SK-N-SH treated with all-trans-retinoic acid at 6 μM for 48 hours (cell line): ENCODE measurements around the gene TRAF3IP3.

Source experiments
- ATAC-seq: fragments of 200-7000 bp; cut with Tn5 transposase; 3 replicates; pipeline ENCODE4 v1.9.1; 2020; ENCODE audit warnings: mild to moderate bottlenecking, moderate library complexity
- ARNTL ChIP-seq: fragments of 450-650 bp; formaldehyde crosslinking; IDR thresholded peaks from 2 replicates; pipeline ENCODE4 v1.5.0; 2020; ENCODE audit warnings: low read depth, mild to moderate bottlenecking, moderate library complexity, borderline replicate concordance
- ESRRG ChIP-seq: fragments of 250-450 bp; sonication (Bioruptor Pico); IDR thresholded peaks from 2 replicates; pipeline ENCODE4 v1.6.1; 2021; ENCODE audit warnings: mild to moderate bottlenecking
- ISL1 ChIP-seq: fragments of 250-450 bp; sonication (Bioruptor Pico); IDR thresholded peaks from 2 replicates; pipeline ENCODE4 v2.1.2; 2022; ENCODE audit warnings: mild to moderate bottlenecking, moderate library complexity
- OSR1 ChIP-seq: fragments of 250-450 bp; sonication (Bioruptor Pico); IDR thresholded peaks from 2 replicates; pipeline ENCODE4 v1.8.0; 2022; ENCODE audit warnings: moderate library complexity, mild to moderate bottlenecking, inconsistent platforms
- PPARA ChIP-seq: fragments of 250-450 bp; sonication (Bioruptor Pico); IDR thresholded peaks from 2 replicates; pipeline ENCODE4 v1.5.0; 2020; ENCODE audit warnings: mild to moderate bottlenecking, borderline replicate concordance
- SNAI2 ChIP-seq: fragments of 250-450 bp; sonication (Bioruptor Pico); IDR thresholded peaks from 2 replicates; pipeline ENCODE4 v1.5.0; 2020; ENCODE audit warnings: mild to moderate bottlenecking, moderate library complexity
- TOX ChIP-seq: fragments of 250-450 bp; sonication (Bioruptor Pico); IDR thresholded peaks from 2 replicates; pipeline ENCODE4 v1.8.0; 2021; ENCODE audit warnings: mild to moderate bottlenecking, moderate library complexity, borderline replicate concordance
- ZC3H10 ChIP-seq: fragments of 250-450 bp; sonication (Bioruptor Pico); IDR thresholded peaks from 2 replicates; pipeline ENCODE4 v1.5.1; 2021; ENCODE audit warnings: mild to moderate bottlenecking, moderate library complexity
- ZFP3 ChIP-seq: fragments of 250-450 bp; sonication (Bioruptor Pico); IDR thresholded peaks from 2 replicates; pipeline ENCODE4 v1.5.0; 2020; ENCODE audit warnings: mild to moderate bottlenecking, moderate library complexity
- ZNF565 ChIP-seq: fragments of 450-650 bp; formaldehyde crosslinking; conservative IDR thresholded peaks from 2 replicates; pipeline ENCODE4 v1.5.0; 2020; ENCODE audit warnings: low read depth, mild to moderate bottlenecking, moderate library complexity
- ZNF8 ChIP-seq: fragments of 450-650 bp; formaldehyde crosslinking; IDR thresholded peaks from 2 replicates; pipeline ENCODE4 v1.5.0; 2020; ENCODE audit warnings: mild to moderate bottlenecking, moderate library complexity
- TF ChIP-seq, protein P1 (sequence below): fragments of 250-450 bp; sonication (Bioruptor Pico); IDR thresholded peaks from 2 replicates; pipeline ENCODE4 v1.5.0; 2020; ENCODE audit warnings: mild to moderate bottlenecking, moderate library complexity
- TF ChIP-seq, protein P2 (sequence below): fragments of 250-450 bp; sonication (Bioruptor Pico); IDR thresholded peaks from 2 replicates; pipeline ENCODE4 v1.8.0; 2021; ENCODE audit warnings: low read depth, mild to moderate bottlenecking, moderate library complexity, borderline replicate concordance
- TF ChIP-seq, protein P3 (sequence below): fragments of 250-450 bp; sonication (Bioruptor Pico); IDR thresholded peaks from 2 replicates; pipeline ENCODE4 v1.5.1; 2021; ENCODE audit warnings: mild to moderate bottlenecking, moderate library complexity
- TF ChIP-seq, protein P4 (sequence below): fragments of 250-450 bp; sonication (Bioruptor Pico); IDR thresholded peaks from 2 replicates; pipeline ENCODE4 v1.5.1; 2020; ENCODE audit warnings: low read depth, mild to moderate bottlenecking, moderate library complexity

Gene TRAF3IP3

DNA sequence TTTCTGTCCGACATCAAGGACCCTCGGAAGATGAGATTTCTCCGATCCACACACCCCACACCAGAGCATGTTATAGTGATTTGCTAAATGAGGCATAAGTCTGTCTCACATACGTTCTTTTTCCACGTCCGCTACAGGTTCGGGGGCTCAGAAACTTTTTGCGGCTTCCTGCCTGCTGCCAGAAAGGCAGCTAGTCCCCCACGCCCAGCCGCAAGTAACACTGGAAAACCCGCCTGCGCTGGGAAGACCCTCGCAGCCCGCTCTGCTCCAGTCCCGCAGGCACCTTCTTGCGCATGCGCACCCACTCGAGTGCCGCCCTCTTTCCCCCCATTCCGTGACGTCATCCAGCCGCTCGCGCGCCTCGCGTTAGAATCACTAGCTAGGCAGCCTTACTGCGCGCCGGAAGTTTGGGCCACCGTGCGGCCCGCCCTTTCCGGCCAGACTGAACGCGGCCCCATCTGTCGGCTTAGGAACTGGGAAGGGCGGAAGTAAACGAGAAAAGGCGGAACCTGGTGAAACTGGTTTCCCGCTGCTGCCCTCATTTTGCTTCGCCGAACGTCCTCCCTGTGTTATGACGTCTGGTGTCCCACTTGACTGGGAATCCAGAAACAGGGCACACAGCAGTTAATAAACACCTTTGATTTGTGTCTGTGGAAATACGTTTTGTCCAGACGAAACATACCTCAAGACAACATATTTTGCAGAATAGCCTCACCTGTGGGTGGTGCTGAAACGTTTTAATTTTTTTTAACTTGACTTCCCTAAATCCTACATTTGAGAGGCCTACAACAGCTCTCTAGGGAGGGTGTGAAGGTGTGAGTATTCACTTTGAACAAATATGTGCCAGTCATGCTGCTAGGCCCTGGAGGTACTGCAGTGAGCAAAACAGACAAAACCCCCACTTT, 28.7 kb downstream of the TRAF3IP3 start, which contains the start of gene C1orf74 (continued):
- TF ChIP-seq, protein P1, sequence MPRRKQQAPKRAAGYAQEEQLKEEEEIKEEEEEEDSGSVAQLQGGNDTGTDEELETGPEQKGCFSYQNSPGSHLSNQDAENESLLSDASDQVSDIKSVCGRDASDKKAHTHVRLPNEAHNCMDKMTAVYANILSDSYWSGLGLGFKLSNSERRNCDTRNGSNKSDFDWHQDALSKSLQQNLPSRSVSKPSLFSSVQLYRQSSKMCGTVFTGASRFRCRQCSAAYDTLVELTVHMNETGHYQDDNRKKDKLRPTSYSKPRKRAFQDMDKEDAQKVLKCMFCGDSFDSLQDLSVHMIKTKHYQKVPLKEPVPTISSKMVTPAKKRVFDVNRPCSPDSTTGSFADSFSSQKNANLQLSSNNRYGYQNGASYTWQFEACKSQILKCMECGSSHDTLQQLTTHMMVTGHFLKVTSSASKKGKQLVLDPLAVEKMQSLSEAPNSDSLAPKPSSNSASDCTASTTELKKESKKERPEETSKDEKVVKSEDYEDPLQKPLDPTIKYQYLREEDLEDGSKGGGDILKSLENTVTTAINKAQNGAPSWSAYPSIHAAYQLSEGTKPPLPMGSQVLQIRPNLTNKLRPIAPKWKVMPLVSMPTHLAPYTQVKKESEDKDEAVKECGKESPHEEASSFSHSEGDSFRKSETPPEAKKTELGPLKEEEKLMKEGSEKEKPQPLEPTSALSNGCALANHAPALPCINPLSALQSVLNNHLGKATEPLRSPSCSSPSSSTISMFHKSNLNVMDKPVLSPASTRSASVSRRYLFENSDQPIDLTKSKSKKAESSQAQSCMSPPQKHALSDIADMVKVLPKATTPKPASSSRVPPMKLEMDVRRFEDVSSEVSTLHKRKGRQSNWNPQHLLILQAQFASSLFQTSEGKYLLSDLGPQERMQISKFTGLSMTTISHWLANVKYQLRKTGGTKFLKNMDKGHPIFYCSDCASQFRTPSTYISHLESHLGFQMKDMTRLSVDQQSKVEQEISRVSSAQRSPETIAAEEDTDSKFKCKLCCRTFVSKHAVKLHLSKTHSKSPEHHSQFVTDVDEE, result no peak

DNA sequence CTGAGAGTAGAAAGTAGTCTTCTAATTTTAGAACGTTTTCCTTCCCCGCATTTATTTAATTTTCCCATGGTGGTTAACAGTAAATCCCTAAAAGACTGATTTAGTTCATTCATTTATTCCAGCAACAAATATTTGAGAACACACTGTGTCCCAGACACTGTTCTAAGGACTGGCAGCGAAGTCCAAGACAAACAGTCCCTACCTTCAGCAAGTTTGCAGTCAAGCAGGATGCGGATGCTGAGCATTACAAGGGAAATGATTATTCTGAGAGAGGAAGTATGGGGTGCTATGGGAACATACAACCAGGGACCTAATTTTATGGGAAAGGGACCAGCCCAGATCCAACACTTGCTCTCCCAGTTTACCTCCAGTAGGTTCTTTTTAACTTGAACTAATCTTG, 29.7 kb downstream of the TRAF3IP3 start:
- TF ChIP-seq PPARA (CRISPR knock-in tag) (no peak), ZC3H10 (no peak), ESRRG (CRISPR knock-in tag) (no peak), OSR1 (CRISPR knock-in tag) (no peak), ISL1 (CRISPR knock-in tag) (no peak), TOX (no peak)
- TF ChIP-seq, protein P2, sequence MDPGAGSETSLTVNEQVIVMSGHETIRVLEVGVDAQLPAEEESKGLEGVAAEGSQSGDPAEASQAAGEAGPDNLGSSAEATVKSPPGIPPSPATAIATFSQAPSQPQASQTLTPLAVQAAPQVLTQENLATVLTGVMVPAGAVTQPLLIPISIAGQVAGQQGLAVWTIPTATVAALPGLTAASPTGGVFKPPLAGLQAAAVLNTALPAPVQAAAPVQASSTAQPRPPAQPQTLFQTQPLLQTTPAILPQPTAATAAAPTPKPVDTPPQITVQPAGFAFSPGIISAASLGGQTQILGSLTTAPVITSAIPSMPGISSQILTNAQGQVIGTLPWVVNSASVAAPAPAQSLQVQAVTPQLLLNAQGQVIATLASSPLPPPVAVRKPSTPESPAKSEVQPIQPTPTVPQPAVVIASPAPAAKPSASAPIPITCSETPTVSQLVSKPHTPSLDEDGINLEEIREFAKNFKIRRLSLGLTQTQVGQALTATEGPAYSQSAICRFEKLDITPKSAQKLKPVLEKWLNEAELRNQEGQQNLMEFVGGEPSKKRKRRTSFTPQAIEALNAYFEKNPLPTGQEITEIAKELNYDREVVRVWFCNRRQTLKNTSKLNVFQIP, result no peak
- TF ChIP-seq, protein P3, sequence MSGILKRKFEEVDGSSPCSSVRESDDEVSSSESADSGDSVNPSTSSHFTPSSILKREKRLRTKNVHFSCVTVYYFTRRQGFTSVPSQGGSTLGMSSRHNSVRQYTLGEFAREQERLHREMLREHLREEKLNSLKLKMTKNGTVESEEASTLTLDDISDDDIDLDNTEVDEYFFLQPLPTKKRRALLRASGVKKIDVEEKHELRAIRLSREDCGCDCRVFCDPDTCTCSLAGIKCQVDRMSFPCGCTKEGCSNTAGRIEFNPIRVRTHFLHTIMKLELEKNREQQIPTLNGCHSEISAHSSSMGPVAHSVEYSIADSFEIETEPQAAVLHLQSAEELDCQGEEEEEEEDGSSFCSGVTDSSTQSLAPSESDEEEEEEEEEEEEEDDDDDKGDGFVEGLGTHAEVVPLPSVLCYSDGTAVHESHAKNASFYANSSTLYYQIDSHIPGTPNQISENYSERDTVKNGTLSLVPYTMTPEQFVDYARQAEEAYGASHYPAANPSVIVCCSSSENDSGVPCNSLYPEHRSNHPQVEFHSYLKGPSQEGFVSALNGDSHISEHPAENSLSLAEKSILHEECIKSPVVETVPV (CRISPR knock-in tag), result no peak
- TF ChIP-seq, protein P1, result no peak
- no peak for ATAC-seq

DNA sequence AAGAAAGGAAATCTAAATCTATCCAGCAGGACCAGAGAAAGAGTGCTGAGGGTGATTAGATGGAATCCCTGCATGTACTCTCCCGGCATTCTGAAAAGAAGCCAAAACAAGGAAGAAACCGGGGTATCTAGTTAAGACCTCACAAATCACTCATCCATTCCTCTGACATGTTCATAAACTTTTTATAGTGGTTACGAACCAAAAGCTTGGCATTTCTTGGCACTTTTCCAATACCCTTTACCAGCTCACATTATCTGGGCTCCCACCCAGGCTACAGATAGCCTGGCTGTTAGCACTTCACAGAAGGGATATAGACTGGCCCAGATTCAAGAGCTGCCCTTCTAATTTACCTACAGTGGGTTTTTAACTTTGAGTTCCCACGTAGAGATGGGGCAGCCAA, 30.3 kb downstream of the TRAF3IP3 start:
- no peak for ATAC-seq
- TF ChIP-seq, protein P3 (CRISPR knock-in tag), result no peak
- TF ChIP-seq ZNF565 (CRISPR knock-in tag) (no peak), ZC3H10 (no peak), ZNF8 (CRISPR knock-in tag) (no peak), SNAI2 (CRISPR knock-in tag) (no peak), ESRRG (CRISPR knock-in tag) (no peak), ZFP3 (CRISPR knock-in tag) (no peak), ARNTL (CRISPR knock-in tag) (no peak)
- TF ChIP-seq, protein P4, sequence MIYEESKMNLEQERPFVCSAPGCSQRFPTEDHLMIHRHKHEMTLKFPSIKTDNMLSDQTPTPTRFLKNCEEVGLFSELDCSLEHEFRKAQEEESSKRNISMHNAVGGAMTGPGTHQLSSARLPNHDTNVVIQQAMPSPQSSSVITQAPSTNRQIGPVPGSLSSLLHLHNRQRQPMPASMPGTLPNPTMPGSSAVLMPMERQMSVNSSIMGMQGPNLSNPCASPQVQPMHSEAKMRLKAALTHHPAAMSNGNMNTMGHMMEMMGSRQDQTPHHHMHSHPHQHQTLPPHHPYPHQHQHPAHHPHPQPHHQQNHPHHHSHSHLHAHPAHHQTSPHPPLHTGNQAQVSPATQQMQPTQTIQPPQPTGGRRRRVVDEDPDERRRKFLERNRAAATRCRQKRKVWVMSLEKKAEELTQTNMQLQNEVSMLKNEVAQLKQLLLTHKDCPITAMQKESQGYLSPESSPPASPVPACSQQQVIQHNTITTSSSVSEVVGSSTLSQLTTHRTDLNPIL (CRISPR knock-in tag), result no peak
